HepG2 (cell line): ENCODE data around the gene TK1. TPM values are rescaled to one million over a fixed set of nuclear protein-coding genes. Genes with fewer than 3 reads are reported as not detected.
A peak's percentile ranks its signal among the peaks of the same experiment; 100 is the strongest.

Experiments used
- CHD2 ChIP-seq: IDR thresholded peaks from 2 replicates; pipeline ENCODE4 v1.6.1; 2011; ENCODE audit warnings: low read depth, low read length, improper control_type of control experiment
- ELF1 ChIP-seq: sonication (generic); formaldehyde crosslinking; IDR thresholded peaks from 2 replicates; pipeline ENCODE4 v1.4.0; 2020; ENCODE audit warnings: missing genetic modification reagents
- FOXM1 ChIP-seq: sonication (generic); formaldehyde crosslinking; IDR thresholded peaks from 2 replicates; pipeline ENCODE4 v1.5.0; 2020; ENCODE audit warnings: missing genetic modification reagents
- GATAD1 ChIP-seq: IDR thresholded peaks from 2 replicates; pipeline ENCODE4 v1.6.1; 2016; ENCODE audit warnings: missing genetic modification reagents, missing compliant biosample characterization
- KDM5A ChIP-seq: fragments of 200-600 bp; sonication (generic); IDR thresholded peaks from 2 replicates; pipeline ENCODE4 v1.7.0; 2018; ENCODE audit warnings: antibody characterized with exemption, mild to moderate bottlenecking, low read length, borderline replicate concordance
- MEIS2 ChIP-seq: sonication (generic); formaldehyde crosslinking; IDR thresholded peaks from 2 replicates; pipeline ENCODE4 v1.9.0; 2021; ENCODE audit warnings: mild to moderate bottlenecking, missing genetic modification reagents
- NCOR1 ChIP-seq: fragments of 200-600 bp; sonication (generic); IDR thresholded peaks from 2 replicates; pipeline ENCODE4 v1.7.0; 2017; ENCODE audit warnings: antibody characterized with exemption, low read length, borderline replicate concordance
- PAX8 ChIP-seq: sonication (generic); formaldehyde crosslinking; IDR thresholded peaks from 2 replicates; pipeline ENCODE4 v1.8.0; 2022; ENCODE audit warnings: mild to moderate bottlenecking, missing genetic modification reagents, borderline replicate concordance
- SP4 ChIP-seq: sonication (generic); formaldehyde crosslinking; IDR thresholded peaks from 2 replicates; pipeline ENCODE4 v1.8.1; 2023; ENCODE audit warnings: mild to moderate bottlenecking, missing genetic modification reagents
- SSRP1 ChIP-seq: IDR thresholded peaks from 2 replicates; pipeline ENCODE4 v1.6.1; 2016; ENCODE audit warnings: control low read depth
- ZBTB42 ChIP-seq: sonication (generic); formaldehyde crosslinking; IDR thresholded peaks from 2 replicates; pipeline ENCODE4 v1.5.0; 2020; ENCODE audit warnings: mild to moderate bottlenecking, missing genetic modification reagents
- ZFP36L2 ChIP-seq: sonication (generic); formaldehyde crosslinking; IDR thresholded peaks from 2 replicates; pipeline ENCODE4 v1.4.0; 2020; ENCODE audit warnings: missing genetic modification reagents
- ZNF558 ChIP-seq: sonication (generic); formaldehyde crosslinking; IDR thresholded peaks from 2 replicates; pipeline ENCODE4 v1.9.0; 2022; ENCODE audit warnings: mild to moderate bottlenecking, missing genetic modification reagents, borderline replicate concordance
- ZNF564 ChIP-seq: sonication (generic); formaldehyde crosslinking; IDR thresholded peaks from 2 replicates; pipeline ENCODE4 v1.8.1; 2023; ENCODE audit warnings: mild to moderate bottlenecking, missing genetic modification reagents
- ZNF572 ChIP-seq: sonication (generic); formaldehyde crosslinking; IDR thresholded peaks from 2 replicates; pipeline ENCODE4 v1.5.1; 2020; ENCODE audit warnings: mild to moderate bottlenecking, missing genetic modification reagents
- ZNF720 ChIP-seq: sonication (generic); formaldehyde crosslinking; IDR thresholded peaks from 2 replicates; pipeline ENCODE4 v1.4.0; 2020; ENCODE audit warnings: missing genetic modification reagents
- ZNF768 ChIP-seq: sonication (generic); formaldehyde crosslinking; IDR thresholded peaks from 2 replicates; pipeline ENCODE4 v1.4.0; 2020; ENCODE audit warnings: missing genetic modification reagents
- polyA plus RNA-seq, 8 experiments: library from polyadenylated mRNA; depleted of rRNA in 3 of 8; stranded (reverse) in 7 of 8; unstranded in 1 of 8; fragments of >200 nt; fragmentation: Illumina TruSeq in 4 of 8; extraction: Trizol in 4 of 8; gene quantifications; 2 replicates each; pipeline versions ENCODE4 v1.2.1 to v1.2.3, GENCODE V29; 2011 to 2016; ENCODE audit warnings: low read depth in 4 of 8, missing spikeins in 1 of 8, mixed read lengths in 1 of 8; ENCODE audit not compliant: insufficient read depth in 1 of 8
- total RNA-seq, 5 experiments: library from RNA; depleted of rRNA; stranded (reverse); fragments of >200 nt; fragmentation: Illumina TruSeq; extraction: Trizol; gene quantifications; 2 replicates each; pipeline ENCODE4 v1.2.3, GENCODE V29; 2016; ENCODE audit warnings: low read depth in 1 of 5
- TF ChIP-seq, protein P1 (sequence below): sonication (generic); formaldehyde crosslinking; IDR thresholded peaks from 2 replicates; pipeline ENCODE4 v1.4.0; 2020; ENCODE audit warnings: missing genetic modification reagents, borderline replicate concordance
- TF ChIP-seq, protein P2 (sequence below): sonication (generic); formaldehyde crosslinking; IDR thresholded peaks from 2 replicates; pipeline ENCODE4 v1.4.0; 2020; ENCODE audit warnings: missing genetic modification reagents
- TF ChIP-seq, protein P3 (sequence below): sonication (generic); formaldehyde crosslinking; IDR thresholded peaks from 2 replicates; pipeline ENCODE4 v1.5.0; 2020; ENCODE audit warnings: missing genetic modification reagents, mild to moderate bottlenecking, borderline replicate concordance
- TF ChIP-seq, protein P4 (sequence below): sonication (generic); formaldehyde crosslinking; IDR thresholded peaks from 2 replicates; pipeline ENCODE4 v1.5.1; 2020; ENCODE audit warnings: mild to moderate bottlenecking, missing genetic modification reagents, moderate library complexity
- TF ChIP-seq, protein P5 (sequence below): sonication (generic); formaldehyde crosslinking; conservative IDR thresholded peaks from 2 replicates; pipeline ENCODE4 v1.5.0; 2020; ENCODE audit warnings: missing genetic modification reagents
- TF ChIP-seq, protein P6 (sequence below): sonication (generic); formaldehyde crosslinking; IDR thresholded peaks from 2 replicates; pipeline ENCODE4 v1.9.0; 2022; ENCODE audit warnings: low read depth, missing genetic modification reagents

Gene TK1
- total and polyA plus RNA-seq, 2 of the 13 experiments (the other 11 are each of a cell fraction or from before 2014, with no cell fraction given): 45.0 to 96.0 TPM

DNA sequence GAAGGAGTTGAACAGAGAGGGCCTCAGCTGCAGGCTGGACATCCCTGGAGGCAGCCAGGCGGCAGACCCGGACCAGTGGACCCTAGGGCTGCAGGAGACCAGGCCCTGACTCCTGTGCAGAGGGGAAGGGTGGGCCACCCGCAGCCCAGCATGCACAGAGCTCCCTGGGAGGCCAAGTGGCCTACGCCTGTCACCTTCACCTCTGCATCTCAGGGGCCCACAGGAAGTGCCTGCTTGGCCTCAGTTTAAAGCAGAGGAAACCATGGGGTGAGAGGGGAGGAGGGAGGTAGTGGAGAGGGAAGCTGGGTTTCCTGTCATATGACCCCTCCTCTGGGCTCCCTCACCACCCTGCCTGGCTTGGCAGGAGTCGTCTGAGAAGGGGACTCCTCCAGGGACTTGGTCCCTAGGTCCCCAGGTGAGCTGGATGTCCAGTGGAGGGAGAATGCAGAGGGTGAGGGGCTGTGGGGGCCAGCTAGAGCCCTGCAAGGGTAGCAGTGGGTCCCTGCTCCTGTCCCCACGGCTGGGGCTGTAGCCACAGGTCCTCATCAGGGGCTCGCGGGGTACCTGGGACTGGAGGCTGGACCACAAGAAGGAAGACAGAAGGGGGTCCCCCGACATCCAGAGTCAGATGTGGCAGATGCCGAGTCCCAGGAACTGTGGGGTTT is 56.3 kb downstream of the TK1 start, which contains the start of gene TMC8 (continued):
- TF ChIP-seq, protein P1, sequence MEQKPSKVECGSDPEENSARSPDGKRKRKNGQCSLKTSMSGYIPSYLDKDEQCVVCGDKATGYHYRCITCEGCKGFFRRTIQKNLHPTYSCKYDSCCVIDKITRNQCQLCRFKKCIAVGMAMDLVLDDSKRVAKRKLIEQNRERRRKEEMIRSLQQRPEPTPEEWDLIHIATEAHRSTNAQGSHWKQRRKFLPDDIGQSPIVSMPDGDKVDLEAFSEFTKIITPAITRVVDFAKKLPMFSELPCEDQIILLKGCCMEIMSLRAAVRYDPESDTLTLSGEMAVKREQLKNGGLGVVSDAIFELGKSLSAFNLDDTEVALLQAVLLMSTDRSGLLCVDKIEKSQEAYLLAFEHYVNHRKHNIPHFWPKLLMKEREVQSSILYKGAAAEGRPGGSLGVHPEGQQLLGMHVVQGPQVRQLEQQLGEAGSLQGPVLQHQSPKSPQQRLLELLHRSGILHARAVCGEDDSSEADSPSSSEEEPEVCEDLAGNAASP: no peak
- TF ChIP-seq KDM5A (no peak), SP4 (CRISPR knock-in tag) (peak; percentile 55; the same call in 1 of the 2 replicates), ZNF558 (CRISPR knock-in tag) (no peak), MEIS2 (CRISPR knock-in tag) (no peak), GATAD1 (CRISPR knock-in tag) (peak; percentile 49; the same call in 1 of the 2 replicates), CHD2 (no peak), ELF1 (CRISPR knock-in tag) (peak; percentile 74), NCOR1 (no peak), ZNF564 (no peak), ZNF572 (CRISPR knock-in tag) (0 out of 2 replicates have a peak, but pooled peaks have one; percentile 24), ZNF720 (CRISPR knock-in tag) (no peak), ZNF768 (CRISPR knock-in tag) (peak; percentile 97), ZBTB42 (no peak), FOXM1 (CRISPR knock-in tag) (no peak), ZFP36L2 (no peak), PAX8 (CRISPR knock-in tag) (no peak), SSRP1 (CRISPR knock-in tag) (no peak)
- TF ChIP-seq, protein P2, sequence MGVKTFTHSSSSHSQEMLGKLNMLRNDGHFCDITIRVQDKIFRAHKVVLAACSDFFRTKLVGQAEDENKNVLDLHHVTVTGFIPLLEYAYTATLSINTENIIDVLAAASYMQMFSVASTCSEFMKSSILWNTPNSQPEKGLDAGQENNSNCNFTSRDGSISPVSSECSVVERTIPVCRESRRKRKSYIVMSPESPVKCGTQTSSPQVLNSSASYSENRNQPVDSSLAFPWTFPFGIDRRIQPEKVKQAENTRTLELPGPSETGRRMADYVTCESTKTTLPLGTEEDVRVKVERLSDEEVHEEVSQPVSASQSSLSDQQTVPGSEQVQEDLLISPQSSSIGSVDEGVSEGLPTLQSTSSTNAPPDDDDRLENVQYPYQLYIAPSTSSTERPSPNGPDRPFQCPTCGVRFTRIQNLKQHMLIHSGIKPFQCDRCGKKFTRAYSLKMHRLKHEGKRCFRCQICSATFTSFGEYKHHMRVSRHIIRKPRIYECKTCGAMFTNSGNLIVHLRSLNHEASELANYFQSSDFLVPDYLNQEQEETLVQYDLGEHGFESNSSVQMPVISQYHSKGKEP (CRISPR knock-in tag): no peak
- TF ChIP-seq, protein P3, sequence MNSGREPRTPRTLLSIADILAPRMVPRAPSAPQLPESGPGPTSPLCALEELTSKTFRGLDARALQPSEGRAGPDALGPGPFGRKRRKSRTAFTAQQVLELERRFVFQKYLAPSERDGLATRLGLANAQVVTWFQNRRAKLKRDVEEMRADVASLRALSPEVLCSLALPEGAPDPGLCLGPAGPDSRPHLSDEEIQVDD (CRISPR knock-in tag): no peak
- TF ChIP-seq, protein P4, sequence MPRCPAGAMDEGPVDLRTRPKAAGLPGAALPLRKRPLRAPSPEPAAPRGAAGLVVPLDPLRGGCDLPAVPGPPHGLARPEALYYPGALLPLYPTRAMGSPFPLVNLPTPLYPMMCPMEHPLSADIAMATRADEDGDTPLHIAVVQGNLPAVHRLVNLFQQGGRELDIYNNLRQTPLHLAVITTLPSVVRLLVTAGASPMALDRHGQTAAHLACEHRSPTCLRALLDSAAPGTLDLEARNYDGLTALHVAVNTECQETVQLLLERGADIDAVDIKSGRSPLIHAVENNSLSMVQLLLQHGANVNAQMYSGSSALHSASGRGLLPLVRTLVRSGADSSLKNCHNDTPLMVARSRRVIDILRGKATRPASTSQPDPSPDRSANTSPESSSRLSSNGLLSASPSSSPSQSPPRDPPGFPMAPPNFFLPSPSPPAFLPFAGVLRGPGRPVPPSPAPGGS (CRISPR knock-in tag): no peak
- TF ChIP-seq, protein P5, sequence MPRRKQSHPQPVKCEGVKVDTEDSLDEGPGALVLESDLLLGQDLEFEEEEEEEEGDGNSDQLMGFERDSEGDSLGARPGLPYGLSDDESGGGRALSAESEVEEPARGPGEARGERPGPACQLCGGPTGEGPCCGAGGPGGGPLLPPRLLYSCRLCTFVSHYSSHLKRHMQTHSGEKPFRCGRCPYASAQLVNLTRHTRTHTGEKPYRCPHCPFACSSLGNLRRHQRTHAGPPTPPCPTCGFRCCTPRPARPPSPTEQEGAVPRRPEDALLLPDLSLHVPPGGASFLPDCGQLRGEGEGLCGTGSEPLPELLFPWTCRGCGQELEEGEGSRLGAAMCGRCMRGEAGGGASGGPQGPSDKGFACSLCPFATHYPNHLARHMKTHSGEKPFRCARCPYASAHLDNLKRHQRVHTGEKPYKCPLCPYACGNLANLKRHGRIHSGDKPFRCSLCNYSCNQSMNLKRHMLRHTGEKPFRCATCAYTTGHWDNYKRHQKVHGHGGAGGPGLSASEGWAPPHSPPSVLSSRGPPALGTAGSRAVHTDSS (CRISPR knock-in tag): no peak
- TF ChIP-seq, protein P6, sequence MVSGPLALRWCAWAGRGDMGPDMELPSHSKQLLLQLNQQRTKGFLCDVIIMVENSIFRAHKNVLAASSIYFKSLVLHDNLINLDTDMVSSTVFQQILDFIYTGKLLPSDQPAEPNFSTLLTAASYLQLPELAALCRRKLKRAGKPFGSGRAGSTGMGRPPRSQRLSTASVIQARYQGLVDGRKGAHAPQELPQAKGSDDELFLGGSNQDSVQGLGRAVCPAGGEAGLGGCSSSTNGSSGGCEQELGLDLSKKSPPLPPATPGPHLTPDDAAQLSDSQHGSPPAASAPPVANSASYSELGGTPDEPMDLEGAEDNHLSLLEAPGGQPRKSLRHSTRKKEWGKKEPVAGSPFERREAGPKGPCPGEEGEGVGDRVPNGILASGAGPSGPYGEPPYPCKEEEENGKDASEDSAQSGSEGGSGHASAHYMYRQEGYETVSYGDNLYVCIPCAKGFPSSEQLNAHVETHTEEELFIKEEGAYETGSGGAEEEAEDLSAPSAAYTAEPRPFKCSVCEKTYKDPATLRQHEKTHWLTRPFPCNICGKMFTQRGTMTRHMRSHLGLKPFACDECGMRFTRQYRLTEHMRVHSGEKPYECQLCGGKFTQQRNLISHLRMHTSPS (CRISPR knock-in tag): 0 out of 2 replicates have a peak, but pooled peaks have one; percentile 38
